Transverse colon (tissue), 4 donors: ENCODE measurements around the gene LOXL1. TPM values are rescaled to one million over a fixed set of nuclear protein-coding genes. Genes with fewer than 3 reads are reported as not detected.
A peak's percentile ranks its signal among the peaks of the same experiment; 100 is the strongest.

Experiments used
- DNase-seq: peaks from one replicate; pipeline ENCODE4 v3.0.0-alpha.2; 2019
- H3K27ac ChIP-seq, 4 donors: fragments of 200-600 bp; sonication (generic); 2 replicates each; pipeline ENCODE4 v1.5.1; 2016 to 2018; ENCODE audit warnings: inconsistent platforms in 4 of 4
- H3K27me3 ChIP-seq: fragments of 200-600 bp; sonication (generic); 2 replicates; pipeline ENCODE4 v1.5.1; 2017; ENCODE audit warnings: inconsistent platforms
- H3K36me3 ChIP-seq, 4 donors: fragments of 200-600 bp; sonication (generic); 2 replicates each; pipeline ENCODE4 v1.5.1; 2017 to 2019; ENCODE audit warnings: inconsistent platforms in 4 of 4
- H3K4me1 ChIP-seq, 4 donors: fragments of 200-600 bp; sonication (generic); 2 replicates each; pipeline ENCODE4 v1.5.1; 2017 to 2020; ENCODE audit warnings: inconsistent platforms in 4 of 4
- H3K4me3 ChIP-seq, 4 donors: fragments of 200-600 bp; sonication (generic); 1 replicate in 1 of 4; 2 replicates in 3 of 4; pipeline versions ENCODE4 v1.5.1 to v1.6.1; 2017 to 2019; ENCODE audit warnings: inconsistent platforms in 4 of 4
- H3K9me3 ChIP-seq, 2 donors: fragments of 200-600 bp; sonication (generic); 2 replicates each; pipeline ENCODE4 v1.5.1; 2017 to 2019; ENCODE audit warnings: inconsistent platforms in 2 of 2
- CTCF ChIP-seq, 5 experiments: fragments of 200-600 bp in 3 of 5; fragments of 450-650 bp in 2 of 5; sonication (generic) in 3 of 5; IDR thresholded peaks; 1 replicate in 2 of 5; 2 replicates in 3 of 5; pipeline ENCODE4 v1.5.1; 2016 to 2017; ENCODE audit warnings: antibody characterized with exemption in 5 of 5, inconsistent platforms in 3 of 5, mild to moderate bottlenecking in 2 of 5, moderate library complexity in 1 of 5
- EP300 ChIP-seq: sonication (generic); formaldehyde crosslinking; IDR thresholded peaks from one replicate; pipeline ENCODE4 v1.6.1; 2017; ENCODE audit warnings: antibody characterized with exemption, low read depth
- POLR2A ChIP-seq: fragments of 450-650 bp; IDR thresholded peaks from one replicate; pipeline ENCODE4 v1.6.1; 2016; ENCODE audit warnings: antibody characterized with exemption, mild to moderate bottlenecking, moderate library complexity
- POLR2AphosphoS5 ChIP-seq, 3 donors: sonication (generic); formaldehyde crosslinking; IDR thresholded peaks; one replicate each; pipeline ENCODE4 v1.6.1; 2016; ENCODE audit warnings: antibody characterized with exemption in 3 of 3
- WGBS, 2 donors: methylation state at CpG; one replicate each; pipeline ENCODE4 v1.1.5; 2018; ENCODE audit warnings: low coverage in 1 of 2; 5-methylcytosine and 5-hydroxymethylcytosine counted together
- in situ Hi-C, 4 donors: fragments of 200-750 bp; cut with MboI; loops; one replicate each; pipeline versions ENCODE4 v1.15.0 to v1.15.1; 2017; ENCODE audit warnings: low sequenced_read_pairs in 3 of 4, low pct_ligation_motif_present in 1 of 4, low pct_unique_long_range_greater_than_20kb in 1 of 4
- intact Hi-C: fragments of 100-400 bp; cut with DNase I; formaldehyde crosslinking; loops from one replicate; pipeline ENCODE4 v1.15.1; 2023; ENCODE audit warnings: low total_unique reads
- total RNA-seq, 4 donors: library from RNA; depleted of rRNA; stranded (reverse); fragments of >200 nt; gene quantifications; one replicate each; pipeline ENCODE4 v1.1.0, GENCODE V29; 2016

The LOXL1 gene
- total RNA-seq, 4 donors from 2014 or later: 1.8 to 6.8 (median 1.9) TPM; not detected in 1

- Histone ChIP-seq H3K27me3 (no peaks in the 10 kb centered on the region), H3K4me1 (no peaks in the 10 kb centered on the region), H3K36me3 (no peaks in the 10 kb centered on the region), H3K4me3 (no peak overlapping the region), H3K9me3 (no peaks in the 10 kb centered on the region), H3K27ac (no peak overlapping the region)
- WGBS, 2 donors: 88 to 100% methylated on average over 3 of the region's 3 CpGs
- no peak for TF ChIP-seq EP300
- TF ChIP-seq POLR2AphosphoS5 (IDR thresholded peaks at IDR 0.05): no peak
- TF ChIP-seq POLR2A: no peak
- DNase-seq: no peak
- intact Hi-C loops (no loop called here), in situ Hi-C loops (no loop called here)
Measured at GRCh38 chr15:73905225-73905827, 20.9 kb upstream of the LOXL1 start.

GRCh38 chr15:73906346-73907034 lies 19.8 kb upstream of the LOXL1 start:
- Histone ChIP-seq H3K27ac (no peak overlapping the region), H3K4me3 (no peak overlapping the region), H3K9me3 (no peaks in the 10 kb centered on the region), H3K4me1 (no peaks in the 10 kb centered on the region), H3K27me3 (no peaks in the 10 kb centered on the region), H3K36me3 (no peaks in the 10 kb centered on the region)
- in situ Hi-C loops: no loop called here
- intact Hi-C loops: no loop called here
- TF ChIP-seq CTCF (IDR thresholded peaks at IDR 0.05) (no peak), POLR2A (no peak), POLR2AphosphoS5 (IDR thresholded peaks at IDR 0.05) (no peak), EP300 (no peak)
- DNase-seq: no peak
- WGBS, 2 donors: 71% methylated on average over 4 of the region's 4 CpGs; no CpG with 5 or more reads in 1 of the 2 donors

- Histone ChIP-seq H3K36me3 (no peaks in the 10 kb centered on the region), H3K27me3 (no peaks in the 10 kb centered on the region), H3K27ac (no peak overlapping the region), H3K9me3 (no peaks in the 10 kb centered on the region), H3K4me1 (no peaks in the 10 kb centered on the region), H3K4me3 (no peak overlapping the region)
- TF ChIP-seq POLR2A (no peak), EP300 (no peak), POLR2AphosphoS5 (IDR thresholded peaks at IDR 0.05) (no peak), CTCF (IDR thresholded peaks at IDR 0.05) (no peak)
- in situ Hi-C loops: no loop called here
- no peak for DNase-seq
- 49 to 67% methylated on average over 2 of the region's 2 CpGs for WGBS, 2 donors
- intact Hi-C loops: no loop called here
Measured at GRCh38 chr15:73907035-73907408, 19.2 kb upstream of the LOXL1 start.

- Histone ChIP-seq H3K4me1 (no peaks in the 10 kb centered on the region), H3K4me3 (no peak overlapping the region), H3K27ac (no peak overlapping the region), H3K9me3 (no peaks in the 10 kb centered on the region), H3K27me3 (no peaks in the 10 kb centered on the region), H3K36me3 (no peaks in the 10 kb centered on the region)
- in situ Hi-C loops: no loop called here
- TF ChIP-seq CTCF (IDR thresholded peaks at IDR 0.05): peak; percentile 69 to 86 (median 82)
- TF ChIP-seq EP300: no peak
- 14% methylated on average over 7 of the region's 7 CpGs; no CpG with 5 or more reads in 1 of the 2 donors for WGBS, 2 donors
- intact Hi-C loops: no loop called here
- DNase-seq: peak; percentile 81
Measured at GRCh38 chr15:73908030-73908821, 18.0 kb upstream of the LOXL1 start.
